ENCODE data around the gene ESYT1. TPM values are rescaled to one million over a fixed set of nuclear protein-coding genes. Genes with fewer than 3 reads are reported as not detected.

Gene ESYT1
- total and polyA plus RNA-seq, 10 of the 15 experiments (the other 5 are each of a cell fraction or from before 2014, with no cell fraction given): 47.5 to 120 (median 87.1) TPM

GRCh38 chr12:56143217-56143616, 15.2 kb downstream of the ESYT1 start:
- no peak for TF ChIP-seq SMARCA5 (IDR thresholded peaks at IDR 0.05)
- no peak for TF ChIP-seq PML (IDR thresholded peaks at IDR 0.05; ENCODE audit: low read length)
- TF ChIP-seq, protein P1, sequence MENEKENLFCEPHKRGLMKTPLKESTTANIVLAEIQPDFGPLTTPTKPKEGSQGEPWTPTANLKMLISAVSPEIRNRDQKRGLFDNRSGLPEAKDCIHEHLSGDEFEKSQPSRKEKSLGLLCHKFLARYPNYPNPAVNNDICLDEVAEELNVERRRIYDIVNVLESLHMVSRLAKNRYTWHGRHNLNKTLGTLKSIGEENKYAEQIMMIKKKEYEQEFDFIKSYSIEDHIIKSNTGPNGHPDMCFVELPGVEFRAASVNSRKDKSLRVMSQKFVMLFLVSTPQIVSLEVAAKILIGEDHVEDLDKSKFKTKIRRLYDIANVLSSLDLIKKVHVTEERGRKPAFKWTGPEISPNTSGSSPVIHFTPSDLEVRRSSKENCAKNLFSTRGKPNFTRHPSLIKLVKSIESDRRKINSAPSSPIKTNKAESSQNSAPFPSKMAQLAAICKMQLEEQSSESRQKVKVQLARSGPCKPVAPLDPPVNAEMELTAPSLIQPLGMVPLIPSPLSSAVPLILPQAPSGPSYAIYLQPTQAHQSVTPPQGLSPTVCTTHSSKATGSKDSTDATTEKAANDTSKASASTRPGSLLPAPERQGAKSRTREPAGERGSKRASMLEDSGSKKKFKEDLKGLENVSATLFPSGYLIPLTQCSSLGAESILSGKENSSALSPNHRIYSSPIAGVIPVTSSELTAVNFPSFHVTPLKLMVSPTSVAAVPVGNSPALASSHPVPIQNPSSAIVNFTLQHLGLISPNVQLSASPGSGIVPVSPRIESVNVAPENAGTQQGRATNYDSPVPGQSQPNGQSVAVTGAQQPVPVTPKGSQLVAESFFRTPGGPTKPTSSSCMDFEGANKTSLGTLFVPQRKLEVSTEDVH (IDR thresholded peaks at IDR 0.05; ENCODE audit: low read depth, partially characterized antibody): no peak
- no peak for TF ChIP-seq ASH2L (IDR thresholded peaks at IDR 0.05; ENCODE audit: borderline replicate concordance, low read depth)
- no peak for TF ChIP-seq EP300 (IDR thresholded peaks at IDR 0.05; ENCODE audit: borderline replicate concordance in 1 of 2, control insufficient read depth in 1 of 2, low read depth in 2 of 2, low read length in 2 of 2)
- TF ChIP-seq CHD2 (IDR thresholded peaks at IDR 0.05; ENCODE audit: borderline replicate concordance, low read depth, low read length): no peak
- TF ChIP-seq POLR2A (IDR thresholded peaks at IDR 0.05; ENCODE audit: low read depth, low read length): no peak
- no peak for TF ChIP-seq ZSCAN29 (IDR thresholded peaks at IDR 0.05)
- H3K9ac ChIP-seq (ENCODE audit: control insufficient read depth, insufficient read depth, low read length): no peak overlapping the region
- DNase-seq (ENCODE audit: low read depth, low spot score) (no peak), ATAC-seq (no peak), FAIRE-seq (no peak)
- H3K27ac ChIP-seq (ENCODE audit: control insufficient read depth, insufficient read depth): no peak overlapping the region
- no peak overlapping the region for H2AFZ ChIP-seq (ENCODE audit: control insufficient read depth, low read depth, low read length)
- H3K9me3 ChIP-seq (replicated peaks; ENCODE audit: control insufficient read depth, insufficient read depth, low read length): no peaks in the 10 kb centered on the region
- RAD21 ChIA-PET (ENCODE audit: unreplicated experiment): no interaction called here
- in situ Hi-C loops (cut with MboI): no loop called here
- no peak overlapping the region for H3K4me3 ChIP-seq
- intact Hi-C loops (cut with micrococcal nuclease; ENCODE audit: unreplicated experiment): no loop called here
- peaks cover 13 to 16% of the 10 kb centered on the region in 2 experiments for H3K36me3 ChIP-seq (ENCODE audit: control insufficient read depth in 2 of 2, insufficient read depth in 2 of 2, low read length in 1 of 2)
- no TSS peak for BruUV-seq (replicated peaks)
- SMC1A ChIA-PET (ENCODE audit: uncharacterized antibody, unreplicated experiment): interaction anchor here (0.8 to 1.2 kb wide), 2 partner anchors 9 to 14 kb away, joined by 3 read pairs; partner anchors contain the start of gene MYL6B
- H3K4me1 ChIP-seq (ENCODE audit: control insufficient read depth, insufficient read depth, low read length): no peaks in the 10 kb centered on the region
- CTCF ChIA-PET: interaction anchor here (1.0 to 1.2 kb wide), 4 partner anchors 14 to 115 kb away, joined by 3 to 4 read pairs (median 3); partner anchors contain the start of genes ANKRD52 and ESYT1
- H3K4me2 ChIP-seq (ENCODE audit: control insufficient read depth, insufficient read depth): no peak overlapping the region
- no peaks in the 10 kb centered on the region for H3K79me2 ChIP-seq (ENCODE audit: control insufficient read depth, insufficient read depth, low read length)
- H4K20me1 ChIP-seq (ENCODE audit: control insufficient read depth, insufficient read depth): no peaks in the 10 kb centered on the region
- POLR2A ChIA-PET: interaction anchor here (1.2 to 2.2 kb wide), 3 partner anchors 10 to 23 kb away, joined by 3 to 6 read pairs (median 4); partner anchors contain the start of gene ESYT1
- H3K27me3 ChIP-seq (replicated peaks in 1 of 2; ENCODE audit: control insufficient read depth in 2 of 2, insufficient read depth in 2 of 2, low read length in 1 of 2): no peaks in the 10 kb centered on the region
- 50% methylated on average over 4 of the region's 4 CpGs for WGBS (ENCODE audit: insufficient coverage, insufficient replicate concordance, low lambda C conversion rate, missing lambda C conversion rate)
